Effector memory CD8-positive, alpha-beta T cell (primary cell): ENCODE results near the gene PREX1.

Experiments
- ATAC-seq: fragments of 150-1000 bp; cut with Tn5 transposase; replicated peaks from 2 replicates; pipeline ENCODE4 v1.10.0; 2021; ENCODE audit warnings: mild to moderate bottlenecking, moderate library complexity
- DNase-seq, 3 experiments: peaks; one replicate each; pipeline ENCODE4 v3.0.0; 2021
- H3K27ac Mint-ChIP-seq, 2 donors: one replicate each; pipeline ENCODE4 v1.8.0; 2022; ENCODE audit warnings: mild to moderate bottlenecking in 2 of 2, mixed read lengths in 2 of 2, moderate library complexity in 2 of 2
- H3K27me3 Mint-ChIP-seq, 2 donors: one replicate each; pipeline ENCODE4 v1.8.0; 2022; ENCODE audit warnings: mixed read lengths in 2 of 2
- H3K36me3 Mint-ChIP-seq: one replicate; pipeline ENCODE4 v1.8.0; 2022; ENCODE audit warnings: mild to moderate bottlenecking, moderate library complexity, mixed read lengths; ENCODE audit not compliant: insufficient read depth
- H3K4me1 Mint-ChIP-seq, 2 donors: one replicate each; pipeline ENCODE4 v1.8.0; 2022; ENCODE audit warnings: low read depth in 2 of 2, mixed read lengths in 2 of 2
- H3K4me3 Mint-ChIP-seq, 2 donors: one replicate each; pipeline ENCODE4 v1.8.0; 2022; ENCODE audit warnings: mild to moderate bottlenecking in 2 of 2, mixed read lengths in 2 of 2, moderate library complexity in 2 of 2
- H3K9me3 Mint-ChIP-seq, 2 donors: one replicate each; pipeline ENCODE4 v1.8.0; 2022; ENCODE audit warnings: mixed read lengths in 2 of 2

Gene PREX1

GRCh38 chr20:48679011-48679410, 148.8 kb downstream of the PREX1 start:
- H3K9me3 Mint-ChIP-seq, result no peaks in the 10 kb centered on the region
- H3K4me1 Mint-ChIP-seq, result peaks cover 0 to 16% of the 10 kb centered on the region in 2 donors
- ATAC-seq, result no peak
- H3K36me3 Mint-ChIP-seq, result peaks cover 57% of the 10 kb centered on the region
- no peak overlapping the region for H3K4me3 Mint-ChIP-seq
- DNase-seq, result no peak
- H3K27me3 Mint-ChIP-seq, result no peaks in the 10 kb centered on the region
- H3K27ac Mint-ChIP-seq, result peak overlapping the region in 1 of 2 donors; percentile 86

DNA sequence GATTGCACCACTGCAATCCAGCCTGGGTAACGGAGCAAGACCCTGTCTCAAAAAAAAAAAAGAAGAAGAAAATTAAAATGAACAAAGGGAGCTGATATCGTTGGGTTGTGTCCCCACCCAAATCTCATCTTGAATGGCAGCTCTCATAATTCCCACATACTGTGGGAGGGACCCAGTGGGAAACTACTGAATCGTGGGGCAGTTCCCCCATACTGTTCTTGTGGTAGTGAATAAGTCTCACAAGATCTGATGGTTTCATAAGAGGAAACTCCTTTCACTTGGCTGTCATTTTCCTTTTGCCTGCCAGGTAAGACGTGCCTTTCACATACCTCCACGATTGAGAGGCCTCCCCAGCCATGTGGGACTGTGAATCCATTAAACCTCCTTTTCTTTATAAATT, 149.4 kb downstream of the PREX1 start:
- ATAC-seq (no peak), DNase-seq (no peak)
- Mint-ChIP-seq H3K27me3 (no peaks in the 10 kb centered on the region), H3K4me3 (no peak overlapping the region), H3K9me3 (no peaks in the 10 kb centered on the region), H3K36me3 (peaks cover 63% of the 10 kb centered on the region), H3K27ac (peak overlapping the region; percentile 58 to 86), H3K4me1 (peaks cover under 1 to 14% of the 10 kb centered on the region in 2 donors)

- H3K36me3 Mint-ChIP-seq, result peaks cover 78% of the 10 kb centered on the region
- H3K27ac Mint-ChIP-seq, result peak overlapping the region in 1 of 2 donors; percentile 59
- peaks cover 13 to 20% of the 10 kb centered on the region in 2 donors for H3K4me1 Mint-ChIP-seq
- no peak overlapping the region for H3K4me3 Mint-ChIP-seq
- H3K9me3 Mint-ChIP-seq, result no peaks in the 10 kb centered on the region
- ATAC-seq (no peak), DNase-seq (no peak)
- no peaks in the 10 kb centered on the region for H3K27me3 Mint-ChIP-seq
Observed at GRCh38 chr20:48676795-48677460, 150.9 kb downstream of the PREX1 start.

GRCh38 chr20:48676125-48676524, 151.7 kb downstream of the PREX1 start:
- DNase-seq (no peak), ATAC-seq (no peak)
- no peaks in the 10 kb centered on the region for H3K27me3 Mint-ChIP-seq
- peaks cover 16 to 21% of the 10 kb centered on the region in 2 donors for H3K4me1 Mint-ChIP-seq
- H3K9me3 Mint-ChIP-seq, result no peaks in the 10 kb centered on the region
- H3K4me3 Mint-ChIP-seq, result no peak overlapping the region
- H3K27ac Mint-ChIP-seq, result peak overlapping the region in 1 of 2 donors; percentile 44
- H3K36me3 Mint-ChIP-seq, result peaks cover 86% of the 10 kb centered on the region

DNA sequence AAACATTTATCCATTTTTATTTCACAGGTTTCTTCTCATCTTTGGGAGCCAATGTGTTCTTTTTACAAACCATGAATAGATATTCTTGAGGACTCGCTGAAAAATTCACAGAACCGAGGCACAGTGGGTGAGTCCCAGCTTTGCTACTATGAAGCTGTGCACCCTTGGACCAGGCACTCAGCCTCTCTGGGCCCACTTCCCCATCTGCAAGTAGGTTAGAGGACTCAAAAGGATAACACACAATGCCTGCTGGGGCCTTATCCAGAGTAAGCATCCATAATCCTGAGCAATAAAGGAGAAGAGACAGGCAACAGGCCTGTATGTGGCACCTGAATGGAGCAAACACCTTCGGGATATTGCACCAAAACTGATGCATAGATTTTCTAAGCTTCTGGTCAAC, 153.3 kb downstream of the PREX1 start:
- Mint-ChIP-seq H3K4me1 (peaks cover 17 to 27% of the 10 kb centered on the region in 2 donors), H3K27ac (no peak overlapping the region), H3K27me3 (no peaks in the 10 kb centered on the region), H3K4me3 (no peak overlapping the region), H3K36me3 (peaks cover 96% of the 10 kb centered on the region), H3K9me3 (no peaks in the 10 kb centered on the region)
- DNase-seq (no peak), ATAC-seq (no peak)

DNA sequence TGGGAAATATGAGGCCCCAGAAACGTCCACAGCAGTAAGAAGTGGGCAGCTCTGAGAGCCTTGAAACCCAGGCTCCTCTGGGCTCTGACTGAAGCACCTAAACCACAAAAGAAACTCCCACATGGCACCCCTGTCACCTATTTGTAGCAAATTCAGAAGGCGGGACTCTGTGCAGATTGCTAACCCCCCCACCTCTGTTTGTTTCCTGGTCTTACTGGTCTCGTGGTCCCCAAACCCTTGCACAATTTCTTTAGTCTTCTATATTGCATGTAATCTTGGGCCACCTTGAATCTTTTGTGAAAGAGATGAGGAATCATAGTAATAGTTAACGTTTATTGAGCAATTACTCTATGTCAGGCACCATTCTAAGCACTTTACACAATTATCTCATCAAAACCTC, 154.3 kb downstream of the PREX1 start:
- Mint-ChIP-seq H3K4me3 (no peak overlapping the region), H3K27me3 (no peaks in the 10 kb centered on the region), H3K4me1 (peaks cover 22 to 29% of the 10 kb centered on the region in 2 donors), H3K9me3 (no peaks in the 10 kb centered on the region), H3K27ac (peak overlapping the region; percentile 89 to 91), H3K36me3 (peaks cover 94% of the 10 kb centered on the region)
- no peak for DNase-seq
- no peak for ATAC-seq

DNA sequence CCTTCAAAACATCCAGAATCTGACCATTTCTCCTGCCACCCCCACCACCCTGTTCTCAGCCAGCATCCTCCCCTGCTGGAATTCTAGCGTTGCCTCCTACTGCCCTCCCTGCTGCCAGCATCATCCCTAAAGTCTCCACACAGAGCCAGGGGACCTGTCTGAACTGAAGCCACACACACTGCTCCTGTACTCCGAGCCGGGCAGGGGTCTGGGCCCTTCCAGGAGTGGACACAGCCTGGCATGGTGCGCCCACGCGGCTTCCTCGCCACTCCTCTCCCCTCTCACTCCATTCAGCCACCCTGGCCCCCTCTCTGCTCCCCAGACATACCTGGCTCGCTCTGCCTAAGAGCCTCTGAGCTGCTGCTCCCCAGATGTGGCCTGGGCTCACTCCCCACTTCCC, 155.5 kb downstream of the PREX1 start:
- Mint-ChIP-seq H3K9me3 (no peaks in the 10 kb centered on the region), H3K4me1 (peaks cover 22 to 29% of the 10 kb centered on the region in 2 donors), H3K27me3 (no peaks in the 10 kb centered on the region), H3K36me3 (peaks cover 90% of the 10 kb centered on the region), H3K4me3 (peak overlapping the region in 1 of 2 donors; percentile 29), H3K27ac (peak overlapping the region; percentile 89 to 91)
- ATAC-seq (no peak), DNase-seq (no peak)

DNA sequence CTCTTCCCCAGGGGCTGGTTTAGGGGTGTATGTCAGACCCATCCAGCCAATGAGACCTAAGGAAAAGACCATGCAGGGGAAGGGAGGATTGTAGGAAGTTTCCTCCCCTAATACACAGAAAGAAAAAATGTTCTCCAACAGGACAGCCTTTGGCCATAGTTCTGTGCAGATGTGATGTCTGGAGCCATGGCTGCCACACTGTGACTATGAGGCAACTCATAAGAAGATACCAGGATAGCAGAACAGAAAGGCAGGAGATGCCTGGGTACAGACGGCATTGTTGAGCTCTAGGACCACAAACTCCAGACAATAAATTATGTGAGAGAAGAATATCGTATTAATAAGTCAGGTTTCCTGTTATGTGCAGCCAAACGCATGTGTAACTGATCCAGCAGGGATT, 156.7 kb downstream of the PREX1 start:
- H3K4me1 Mint-ChIP-seq, result peaks cover 26 to 29% of the 10 kb centered on the region in 2 donors
- H3K4me3 Mint-ChIP-seq, result peak overlapping the region in 1 of 2 donors; percentile 12
- DNase-seq, result no peak
- peaks cover 90% of the 10 kb centered on the region for H3K36me3 Mint-ChIP-seq
- H3K9me3 Mint-ChIP-seq, result no peaks in the 10 kb centered on the region
- ATAC-seq, result no peak
- no peaks in the 10 kb centered on the region for H3K27me3 Mint-ChIP-seq
- H3K27ac Mint-ChIP-seq, result peak overlapping the region; percentile 31 to 91

DNA sequence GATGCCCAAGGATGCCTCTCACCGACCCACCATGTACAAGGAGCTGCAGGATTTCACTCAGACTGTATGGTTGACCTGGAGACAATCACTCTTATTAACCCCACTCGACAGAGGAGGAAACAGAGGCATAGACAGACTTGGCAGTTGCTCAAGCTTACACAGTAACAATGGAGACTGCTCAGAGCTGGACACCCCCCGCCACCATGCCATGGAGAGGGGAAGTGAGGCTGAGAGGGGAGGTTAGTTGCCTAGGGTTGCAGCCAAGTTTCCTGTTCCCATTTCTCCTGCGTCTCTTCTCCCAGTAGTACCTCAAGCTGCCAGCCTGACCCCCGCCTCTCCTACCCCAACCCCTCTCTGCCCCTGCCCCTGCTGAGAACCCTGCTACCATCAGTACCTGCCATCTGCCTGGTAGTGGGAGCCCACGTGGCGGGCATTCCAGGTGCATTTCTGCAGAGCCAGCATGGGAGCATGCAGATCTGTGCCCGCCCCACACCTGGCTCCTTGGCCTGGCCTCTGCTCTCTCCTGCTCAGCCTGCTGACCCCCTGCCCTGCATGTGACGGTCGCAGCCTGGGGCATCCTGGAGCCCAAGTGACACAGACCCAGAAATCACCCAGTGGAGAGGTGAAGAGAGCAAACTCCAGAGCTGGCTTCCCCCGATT, 157.7 kb downstream of the PREX1 start:
- DNase-seq, result no peak
- Mint-ChIP-seq H3K9me3 (no peaks in the 10 kb centered on the region), H3K27ac (peak overlapping the region; percentile 74 to 91), H3K4me3 (no peak overlapping the region), H3K27me3 (no peaks in the 10 kb centered on the region), H3K4me1 (peaks cover 24 to 26% of the 10 kb centered on the region in 2 donors), H3K36me3 (peaks cover 90% of the 10 kb centered on the region)
- ATAC-seq, result no peak

DNA sequence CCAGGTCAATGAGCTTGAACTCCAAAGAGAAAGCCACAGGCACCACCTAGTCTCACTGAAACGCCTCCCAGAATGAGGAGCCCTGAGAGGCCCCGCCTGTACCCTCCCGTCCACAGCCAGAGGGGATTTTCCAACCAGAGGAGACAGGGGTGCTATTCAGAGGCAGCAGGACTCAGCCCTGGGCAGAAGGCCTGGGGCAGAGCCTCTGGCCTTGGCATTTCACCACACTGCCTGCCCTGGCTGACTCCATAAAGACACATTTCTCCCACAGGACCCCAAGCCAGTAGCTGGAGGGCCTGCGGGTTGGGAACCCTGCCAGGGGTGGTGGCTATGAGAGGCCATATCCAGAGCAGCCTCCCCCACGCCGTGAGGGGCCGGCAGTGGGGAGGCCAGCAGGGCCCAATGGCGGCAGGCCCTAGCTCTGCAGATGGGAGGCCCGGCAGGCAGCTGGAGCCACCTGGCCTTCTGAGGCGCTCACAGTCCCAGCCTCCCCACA, 159.3 kb downstream of the PREX1 start:
- H3K36me3 Mint-ChIP-seq, result peaks cover 86% of the 10 kb centered on the region
- H3K27ac Mint-ChIP-seq, result peak overlapping the region; percentile 74 to 81
- H3K9me3 Mint-ChIP-seq, result no peaks in the 10 kb centered on the region
- no peak overlapping the region for H3K4me3 Mint-ChIP-seq
- no peaks in the 10 kb centered on the region for H3K27me3 Mint-ChIP-seq
- ATAC-seq (no peak), DNase-seq (no peak)
- peaks cover 25 to 26% of the 10 kb centered on the region in 2 donors for H3K4me1 Mint-ChIP-seq

- H3K4me1 Mint-ChIP-seq, result peaks cover 21% of the 10 kb centered on the region in 2 donors
- H3K9me3 Mint-ChIP-seq, result no peaks in the 10 kb centered on the region
- H3K27me3 Mint-ChIP-seq, result no peaks in the 10 kb centered on the region
- no peak overlapping the region for H3K4me3 Mint-ChIP-seq
- H3K27ac Mint-ChIP-seq, result peak overlapping the region; percentile 74 to 81
- ATAC-seq (no peak), DNase-seq (no peak)
- peaks cover 85% of the 10 kb centered on the region for H3K36me3 Mint-ChIP-seq
Observed at GRCh38 chr20:48667889-48668413, 159.8 kb downstream of the PREX1 start.

GRCh38 chr20:48667481-48667880, 160.3 kb downstream of the PREX1 start:
- H3K27me3 Mint-ChIP-seq, result no peaks in the 10 kb centered on the region
- H3K4me1 Mint-ChIP-seq, result peaks cover 18 to 23% of the 10 kb centered on the region in 2 donors
- no peak for DNase-seq
- H3K4me3 Mint-ChIP-seq, result no peak overlapping the region
- H3K36me3 Mint-ChIP-seq, result peaks cover 85% of the 10 kb centered on the region
- H3K27ac Mint-ChIP-seq, result peak overlapping the region; percentile 81 to 88
- no peaks in the 10 kb centered on the region for H3K9me3 Mint-ChIP-seq
- no peak for ATAC-seq

- no peak overlapping the region for H3K4me3 Mint-ChIP-seq
- peak overlapping the region in 1 of 2 donors; percentile 17 for H3K27ac Mint-ChIP-seq
- no peak for ATAC-seq
- peaks cover 10 to 15% of the 10 kb centered on the region in 2 donors for H3K4me1 Mint-ChIP-seq
- H3K27me3 Mint-ChIP-seq, result no peaks in the 10 kb centered on the region
- no peak for DNase-seq
- H3K36me3 Mint-ChIP-seq, result peaks cover 77% of the 10 kb centered on the region
- H3K9me3 Mint-ChIP-seq, result no peaks in the 10 kb centered on the region
Observed at GRCh38 chr20:48665785-48666184, 162.0 kb downstream of the PREX1 start.

GRCh38 chr20:48662711-48663110, 165.1 kb downstream of the PREX1 start:
- ATAC-seq (no peak), DNase-seq (no peak)
- H3K27ac Mint-ChIP-seq, result peak overlapping the region; percentile 68 to 72
- no peak overlapping the region for H3K4me3 Mint-ChIP-seq
- peaks cover 78% of the 10 kb centered on the region for H3K36me3 Mint-ChIP-seq
- no peaks in the 10 kb centered on the region for H3K9me3 Mint-ChIP-seq
- H3K27me3 Mint-ChIP-seq, result no peaks in the 10 kb centered on the region
- peaks cover 25 to 28% of the 10 kb centered on the region in 2 donors for H3K4me1 Mint-ChIP-seq
